Left kidney (tissue), 2 donors: ENCODE measurements around the gene SGO1. TPM values are rescaled to one million over a fixed set of nuclear protein-coding genes. Genes with fewer than 3 reads are reported as not detected.

Experiments used
- DNase-seq: peaks from one replicate; pipeline ENCODE4 v3.0.0-alpha.2; 2013
- polyA plus RNA-seq: library from polyadenylated mRNA; unstranded; fragments of 120-200 nt; gene quantifications from one replicate; pipeline ENCODE4 v1.2.1, GENCODE V29; 2013; ENCODE audit not compliant: insufficient read length

The SGO1 gene
- polyA plus RNA-seq, 1 donor = 14.1 TPM

GRCh38 chr3:20154928-20155327 lies 31.1 kb downstream of the SGO1 start:
- DNase-seq = no peak

GRCh38 chr3:20154078-20154477 lies 31.9 kb downstream of the SGO1 start:
- DNase-seq = no peak

GRCh38 chr3:20148466-20148865 lies 37.5 kb downstream of the SGO1 start:
- no peak for DNase-seq

- DNase-seq = no peak
Observed at GRCh38 chr3:20147361-20147760, 38.6 kb downstream of the SGO1 start.

- DNase-seq = no peak
Observed at GRCh38 chr3:20146301-20146700, 39.7 kb downstream of the SGO1 start.

GRCh38 chr3:20145874-20146273 lies 40.1 kb downstream of the SGO1 start:
- DNase-seq = no peak

- no peak for DNase-seq
Observed at GRCh38 chr3:20143519-20143918, 42.5 kb downstream of the SGO1 start.

- DNase-seq = no peak
Observed at GRCh38 chr3:20142517-20142916, 43.5 kb downstream of the SGO1 start.

- no peak for DNase-seq
Observed at GRCh38 chr3:20141851-20142250, 44.2 kb downstream of the SGO1 start.

GRCh38 chr3:20141316-20141715 lies 44.7 kb downstream of the SGO1 start:
- no peak for DNase-seq

- no peak for DNase-seq
Observed at GRCh38 chr3:20140881-20141280, 45.1 kb downstream of the SGO1 start.

- no peak for DNase-seq
Observed at GRCh38 chr3:20137647-20138046, 48.4 kb downstream of the SGO1 start.

- no peak for DNase-seq
Observed at GRCh38 chr3:20136231-20136630, 49.8 kb downstream of the SGO1 start.

GRCh38 chr3:20130106-20130505 lies 55.9 kb downstream of the SGO1 start:
- peak; percentile 50 for DNase-seq

- DNase-seq = no peak
Observed at GRCh38 chr3:20128358-20128757, 57.6 kb downstream of the SGO1 start.

GRCh38 chr3:20125897-20126296 lies 60.1 kb downstream of the SGO1 start:
- DNase-seq = no peak

GRCh38 chr3:20125289-20125688 lies 60.7 kb downstream of the SGO1 start:
- no peak for DNase-seq

GRCh38 chr3:20123131-20123652 lies 62.8 kb downstream of the SGO1 start:
- no peak for DNase-seq

- DNase-seq = no peak
Observed at GRCh38 chr3:20121088-20121487, 64.9 kb downstream of the SGO1 start.

Other genes starting within 250 kb of the SGO1 start
- 80.5 TPM for gene RAB5A, start 239.1 kb downstream of the SGO1 start, polyA plus RNA-seq
- 1.1 TPM for gene PP2D1, start 173.9 kb downstream of the SGO1 start, polyA plus RNA-seq
- 29.9 TPM for gene KAT2B, start 145.8 kb downstream of the SGO1 start, polyA plus RNA-seq